Gastroesophageal sphincter (tissue), 3 donors: ENCODE measurements around the gene ACAD11.

Experiments used
- EP300 ChIP-seq: sonication (generic); formaldehyde crosslinking; IDR thresholded peaks from one replicate; pipeline ENCODE4 v1.6.1; 2017; ENCODE audit warnings: antibody characterized with exemption, mild to moderate bottlenecking
- POLR2A ChIP-seq, 2 donors: fragments of 450-650 bp; IDR thresholded peaks; one replicate each; pipeline ENCODE4 v1.6.1; 2017; ENCODE audit warnings: antibody characterized with exemption in 2 of 2, mild to moderate bottlenecking in 2 of 2, moderate library complexity in 1 of 2
- POLR2AphosphoS5 ChIP-seq: sonication (generic); formaldehyde crosslinking; IDR thresholded peaks from one replicate; pipeline ENCODE4 v1.6.1; 2017; ENCODE audit warnings: antibody characterized with exemption
- TF ChIP-seq, protein P1 (sequence below), 4 experiments: fragments of 200-600 bp in 2 of 4; fragments of 450-650 bp in 2 of 4; sonication (generic) in 1 of 4; IDR thresholded peaks; one replicate each; pipeline ENCODE4 v1.5.1; 2017 to 2019; ENCODE audit warnings: antibody characterized with exemption in 4 of 4, mild to moderate bottlenecking in 2 of 4, moderate library complexity in 2 of 4

DNA sequence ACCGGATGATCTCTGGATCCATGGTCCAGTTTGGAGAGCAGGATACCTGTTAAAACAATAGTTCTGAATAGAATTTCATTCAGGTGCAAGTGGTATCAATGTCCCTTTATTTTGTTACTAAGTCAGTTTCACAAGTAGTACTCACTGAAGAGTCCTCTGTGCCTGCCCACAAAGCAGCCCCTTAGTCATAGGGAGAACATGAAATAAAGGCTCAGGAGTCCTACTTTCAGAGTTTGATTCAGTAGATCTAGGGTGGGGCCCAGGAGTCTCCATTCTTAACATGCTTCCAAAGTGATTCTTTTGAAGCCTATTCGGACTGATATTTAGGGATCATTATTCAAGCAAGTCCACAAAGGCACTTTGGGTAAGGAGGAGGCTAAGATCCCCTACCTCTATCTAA lies 142.3 kb downstream of the ACAD11 start:
- TF ChIP-seq, protein P1, sequence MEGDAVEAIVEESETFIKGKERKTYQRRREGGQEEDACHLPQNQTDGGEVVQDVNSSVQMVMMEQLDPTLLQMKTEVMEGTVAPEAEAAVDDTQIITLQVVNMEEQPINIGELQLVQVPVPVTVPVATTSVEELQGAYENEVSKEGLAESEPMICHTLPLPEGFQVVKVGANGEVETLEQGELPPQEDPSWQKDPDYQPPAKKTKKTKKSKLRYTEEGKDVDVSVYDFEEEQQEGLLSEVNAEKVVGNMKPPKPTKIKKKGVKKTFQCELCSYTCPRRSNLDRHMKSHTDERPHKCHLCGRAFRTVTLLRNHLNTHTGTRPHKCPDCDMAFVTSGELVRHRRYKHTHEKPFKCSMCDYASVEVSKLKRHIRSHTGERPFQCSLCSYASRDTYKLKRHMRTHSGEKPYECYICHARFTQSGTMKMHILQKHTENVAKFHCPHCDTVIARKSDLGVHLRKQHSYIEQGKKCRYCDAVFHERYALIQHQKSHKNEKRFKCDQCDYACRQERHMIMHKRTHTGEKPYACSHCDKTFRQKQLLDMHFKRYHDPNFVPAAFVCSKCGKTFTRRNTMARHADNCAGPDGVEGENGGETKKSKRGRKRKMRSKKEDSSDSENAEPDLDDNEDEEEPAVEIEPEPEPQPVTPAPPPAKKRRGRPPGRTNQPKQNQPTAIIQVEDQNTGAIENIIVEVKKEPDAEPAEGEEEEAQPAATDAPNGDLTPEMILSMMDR (IDR thresholded peaks at IDR 0.05) = no peak
- TF ChIP-seq POLR2A (IDR thresholded peaks at IDR 0.05) (no peak), POLR2AphosphoS5 (no peak), EP300 (no peak)
